Activated CD8-positive, alpha-beta T cell treated with anti-CD3 and anti-CD28 coated beads for 36 hours (primary cell): ENCODE results near the gene DIAPH1. TPM values are rescaled to one million over a fixed set of nuclear protein-coding genes. Genes with fewer than 3 reads are reported as not detected.

Experiments used
- ATAC-seq: fragments of 200-7000 bp; cut with Tn5 transposase; one replicate; pipeline ENCODE4 v1.10.0; 2021; ENCODE audit warnings: mild to moderate bottlenecking, moderate library complexity
- CTCF ChIA-PET: fragments of 350-600 bp; sonication (Branson Sonifier 250); formaldehyde crosslinking; loops from one replicate; lab custom pipeline; 2021; ENCODE audit warnings: antibody characterized with exemption; lab: Charles Lee
- POLR2A ChIA-PET: fragments of 350-600 bp; sonication (Branson Sonifier 250); formaldehyde crosslinking; loops from one replicate; lab custom pipeline; 2021; ENCODE audit warnings: antibody characterized with exemption; lab: Charles Lee
- DNase-seq: peaks from one replicate; pipeline ENCODE4 v3.0.0-alpha.2; 2020
- H3K27ac Mint-ChIP-seq: one replicate; pipeline ENCODE4 v1.8.0; 2021; ENCODE audit warnings: mild to moderate bottlenecking, mixed read lengths
- H3K27me3 Mint-ChIP-seq: one replicate; pipeline ENCODE4 v1.8.0; 2021; ENCODE audit warnings: mixed read lengths
- H3K36me3 Mint-ChIP-seq: one replicate; pipeline ENCODE4 v1.8.0; 2021; ENCODE audit warnings: low read depth, mixed read lengths
- H3K4me1 Mint-ChIP-seq: one replicate; pipeline ENCODE4 v1.8.0; 2021; ENCODE audit warnings: low read depth, mixed read lengths
- H3K4me3 Mint-ChIP-seq: one replicate; pipeline ENCODE4 v1.8.0; 2021; ENCODE audit warnings: mild to moderate bottlenecking, moderate library complexity, mixed read lengths
- H3K9me3 Mint-ChIP-seq: one replicate; pipeline ENCODE4 v1.8.0; 2021; ENCODE audit warnings: mixed read lengths
- CTCF ChIP-seq: fragments of 200-600 bp; IDR thresholded peaks from one replicate; pipeline ENCODE4 v1.8.0; 2022; ENCODE audit warnings: antibody characterized with exemption, mild to moderate bottlenecking
- intact Hi-C: fragments of 100-400 bp; cut with micrococcal nuclease; formaldehyde crosslinking; loops from one replicate; pipeline ENCODE4 v1.10.0; 2022
- total RNA-seq, 2 experiments: library from RNA; stranded (reverse); gene quantifications; one replicate each; pipeline ENCODE4 v1.2.3, GENCODE V29; 2021

The DIAPH1 gene
- total RNA-seq, 2 experiments from 2014 or later, result 209 to 218 TPM

GRCh38 chr5:141602606-141603005 is 16.2 kb downstream of the DIAPH1 start:
- intact Hi-C loops, result no loop called here

GRCh38 chr5:141598391-141599345 is 20.1 kb downstream of the DIAPH1 start:
- ATAC-seq, result peak; percentile 88
- intact Hi-C loops, result no loop called here
- DNase-seq, result no peak
- CTCF ChIA-PET, result interaction anchor here (0.8 to 5.2 kb wide), 8 partner anchors 11 to 93 kb away, joined by 3 to 47 read pairs (median 8); partner anchors contain the start of genes DIAPH1, HDAC3 and RELL2
- TF ChIP-seq CTCF, result no peak
- H3K27me3 Mint-ChIP-seq, result no peaks in the 10 kb centered on the region
- peaks cover 32% of the 10 kb centered on the region for H3K36me3 Mint-ChIP-seq
- H3K27ac Mint-ChIP-seq, result peak overlapping the region; percentile 71
- no peak overlapping the region for H3K4me3 Mint-ChIP-seq
- peaks cover 1% of the 10 kb centered on the region for H3K9me3 Mint-ChIP-seq
- peaks cover 72% of the 10 kb centered on the region for H3K4me1 Mint-ChIP-seq
- POLR2A ChIA-PET, result interaction anchor here (0.7 to 2.6 kb wide), 4 partner anchors 10 to 50 kb away, joined by 3 to 9 read pairs (median 3); partner anchors contain the start of genes HDAC3 and RELL2

More at GRCh38 chr5:141602606-141603005, 16.2 kb downstream of the DIAPH1 start:
- ATAC-seq (no peak), DNase-seq (no peak)
- POLR2A ChIA-PET, result interaction anchor here (0.8 to 1.8 kb wide), 2 partner anchors 14 to 16 kb away, joined by 4 to 6 read pairs; partner anchors contain the start of gene DIAPH1
- Mint-ChIP-seq H3K4me3 (peak overlapping the region; percentile 10), H3K36me3 (peaks cover 15% of the 10 kb centered on the region), H3K9me3 (no peaks in the 10 kb centered on the region), H3K27me3 (no peaks in the 10 kb centered on the region), H3K4me1 (peaks cover 84% of the 10 kb centered on the region), H3K27ac (peak overlapping the region; percentile 92)
- CTCF ChIA-PET, result interaction anchor here (1.0 to 9.6 kb wide), 8 partner anchors 11 to 358 kb away, joined by 3 to 132 read pairs (median 4); partner anchors contain the start of gene DIAPH1
- TF ChIP-seq CTCF, result no peak

GRCh38 chr5:141597814-141598213 is 21.0 kb downstream of the DIAPH1 start:
- ChIA-PET POLR2A (interaction anchor here (0.6 to 2.6 kb wide), 6 partner anchors 11 to 51 kb away, joined by 3 to 9 read pairs (median 3); partner anchors contain the start of genes HDAC3 and RELL2), CTCF (interaction anchor here (0.8 to 5.2 kb wide), 8 partner anchors 10 to 94 kb away, joined by 3 to 47 read pairs (median 8); partner anchors contain the start of genes DIAPH1, HDAC3 and RELL2)
- H3K27ac Mint-ChIP-seq, result peak overlapping the region; percentile 69
- no peaks in the 10 kb centered on the region for H3K27me3 Mint-ChIP-seq
- intact Hi-C loops, result no loop called here
- no peak for ATAC-seq
- no peak for TF ChIP-seq CTCF
- DNase-seq, result no peak
- peaks cover 1% of the 10 kb centered on the region for H3K9me3 Mint-ChIP-seq
- H3K4me1 Mint-ChIP-seq, result peaks cover 67% of the 10 kb centered on the region
- H3K36me3 Mint-ChIP-seq, result peaks cover 32% of the 10 kb centered on the region
- H3K4me3 Mint-ChIP-seq, result no peak overlapping the region

GRCh38 chr5:141597394-141597793 is 21.4 kb downstream of the DIAPH1 start:
- ChIA-PET POLR2A (interaction anchor here (0.6 to 2.6 kb wide), 4 partner anchors 11 to 36 kb away, joined by 3 to 9 read pairs (median 3); no protein-coding TSS in a partner anchor), CTCF (interaction anchor here (0.9 to 5.2 kb wide), 5 partner anchors 22 to 39 kb away, joined by 3 to 47 read pairs (median 16); partner anchors contain the start of genes DIAPH1, HDAC3 and RELL2)
- Mint-ChIP-seq H3K4me3 (no peak overlapping the region), H3K27me3 (no peaks in the 10 kb centered on the region), H3K4me1 (peaks cover 67% of the 10 kb centered on the region), H3K27ac (peak overlapping the region; percentile 69), H3K36me3 (peaks cover 29% of the 10 kb centered on the region), H3K9me3 (peaks cover 1% of the 10 kb centered on the region)
- no peak for DNase-seq
- TF ChIP-seq CTCF, result no peak
- intact Hi-C loops, result no loop called here
- ATAC-seq, result no peak
